Esophagus (tissue), 2 donors: Measurements from ENCODE around the gene ITIH5. TPM values are rescaled to one million over a fixed set of nuclear protein-coding genes. Genes with fewer than 3 reads are reported as not detected.

Source experiments
- H3K27ac ChIP-seq, 2 donors: one replicate each; pipeline ENCODE4 v1.5.1; 2013; ENCODE audit warnings: low read depth in 2 of 2, mild to moderate bottlenecking in 2 of 2, inconsistent platforms in 1 of 2, low read length in 1 of 2, moderate library complexity in 1 of 2
- H3K27me3 ChIP-seq, 2 donors: one replicate each; pipeline ENCODE4 v1.6.1; 2013; ENCODE audit warnings: low read length in 2 of 2, control low read depth in 1 of 2, mild to moderate bottlenecking in 1 of 2; ENCODE audit not compliant: insufficient read depth in 2 of 2, control insufficient read depth in 1 of 2
- H3K36me3 ChIP-seq, 2 donors: one replicate each; pipeline ENCODE4 v1.6.1; 2013; ENCODE audit warnings: low read length in 1 of 2; ENCODE audit not compliant: control insufficient read depth in 2 of 2, insufficient read depth in 2 of 2
- H3K4me1 ChIP-seq, 2 donors: one replicate each; pipeline ENCODE4 v1.6.1; 2013; ENCODE audit warnings: low read length in 1 of 2; ENCODE audit not compliant: control insufficient read depth in 2 of 2, insufficient read depth in 2 of 2
- H3K4me3 ChIP-seq, 2 donors: one replicate each; pipeline ENCODE4 v1.5.1; 2013; ENCODE audit warnings: low read length in 2 of 2, mild to moderate bottlenecking in 2 of 2, low read depth in 1 of 2, moderate library complexity in 1 of 2
- H3K9me3 ChIP-seq, 2 donors: one replicate each; pipeline ENCODE4 v1.6.1; 2013; ENCODE audit warnings: mild to moderate bottlenecking in 2 of 2, low read depth in 1 of 2, low read length in 1 of 2, moderate library complexity in 1 of 2; ENCODE audit not compliant: control insufficient read depth in 2 of 2, insufficient read depth in 1 of 2
- WGBS, 2 donors: extraction: QIAGEN DNeasy Blood & Tissue Kit; methylation state at CpG; one replicate each; pipeline ENCODE4 v1.1.7; 2013; 5-methylcytosine and 5-hydroxymethylcytosine counted together
- polyA plus RNA-seq, 2 donors: library from polyadenylated mRNA; stranded (reverse); fragments of 200-250 nt; gene quantifications; one replicate each; pipeline ENCODE4 v1.2.3, GENCODE V29; 2013
- donor health status: healthy with polysubstance abuse.
- donor health status: Bipolar disorder and iron deficiency.

Gene ITIH5
- polyA plus RNA-seq, 2 donors: 2.6 to 4.4 TPM

DNA sequence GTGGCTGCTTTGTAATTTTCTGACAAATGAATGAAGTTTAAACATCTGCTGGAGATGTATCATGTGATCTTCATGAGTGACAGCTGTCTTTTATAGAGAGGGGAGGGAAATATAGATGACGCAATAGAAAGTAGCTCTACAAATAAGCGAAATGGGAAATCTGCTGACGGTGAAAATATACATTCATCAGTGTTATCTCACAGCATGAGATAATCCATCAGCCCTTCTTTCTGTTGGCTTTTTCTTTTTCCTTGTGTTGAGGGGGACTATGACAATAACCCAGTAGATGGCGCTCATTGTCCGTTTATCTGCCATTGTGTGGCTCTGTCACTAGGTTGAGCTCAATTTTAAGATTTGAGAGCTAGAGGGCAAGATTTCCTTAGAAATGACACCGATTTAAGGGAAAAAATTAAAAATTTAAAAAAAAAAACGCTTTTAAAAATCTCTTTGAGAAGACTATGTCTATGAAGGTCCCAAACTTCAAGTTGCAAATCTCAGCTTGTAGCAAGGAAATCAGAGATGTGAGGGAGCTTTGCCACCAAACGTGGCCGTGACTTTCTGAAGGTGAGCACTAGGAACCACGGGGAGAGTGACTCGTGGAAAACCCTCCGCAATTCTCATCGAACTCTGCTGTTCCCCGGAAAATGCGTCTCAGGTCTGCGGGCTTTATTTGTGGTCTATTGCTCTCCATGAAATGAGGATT is 141.3 kb downstream of the ITIH5 start:
- no peaks in the 10 kb centered on the region for H3K4me1 ChIP-seq
- H3K36me3 ChIP-seq: peaks cover 0 to 2% of the 10 kb centered on the region in 2 donors
- H3K27ac ChIP-seq: no peak overlapping the region
- 41 to 42% methylated on average over 16 of the region's 16 CpGs for WGBS, 2 donors
- H3K4me3 ChIP-seq: no peak overlapping the region
- no peaks in the 10 kb centered on the region for H3K9me3 ChIP-seq
- H3K27me3 ChIP-seq: peaks cover 0 to 5% of the 10 kb centered on the region in 2 donors

DNA sequence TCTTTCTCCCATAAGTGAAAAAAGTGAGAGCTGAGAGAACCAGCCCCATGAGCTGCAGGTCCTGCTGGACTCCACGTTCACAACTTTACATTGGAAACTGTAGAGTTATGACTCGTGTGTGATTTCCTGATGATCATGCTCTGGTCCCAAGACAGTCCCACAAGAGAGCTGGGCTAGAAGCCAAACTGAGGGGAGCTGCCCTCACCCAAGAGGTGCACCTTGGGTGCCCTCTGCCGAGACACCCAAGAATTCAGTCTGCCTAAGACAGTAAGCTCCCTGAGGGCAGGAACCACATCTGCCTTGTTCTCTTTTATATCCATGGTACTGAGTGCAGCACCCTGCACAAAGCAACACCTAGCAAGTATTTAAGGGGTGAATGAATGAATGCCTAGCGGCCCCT is 143.1 kb downstream of the ITIH5 start:
- WGBS, 2 donors: 53 to 60% methylated on average over 4 of the region's 4 CpGs
- Histone ChIP-seq H3K36me3 (peaks cover 0 to 2% of the 10 kb centered on the region in 2 donors), H3K4me3 (no peak overlapping the region), H3K4me1 (no peaks in the 10 kb centered on the region), H3K9me3 (no peaks in the 10 kb centered on the region), H3K27ac (no peak overlapping the region), H3K27me3 (peaks cover 0 to 5% of the 10 kb centered on the region in 2 donors)

DNA sequence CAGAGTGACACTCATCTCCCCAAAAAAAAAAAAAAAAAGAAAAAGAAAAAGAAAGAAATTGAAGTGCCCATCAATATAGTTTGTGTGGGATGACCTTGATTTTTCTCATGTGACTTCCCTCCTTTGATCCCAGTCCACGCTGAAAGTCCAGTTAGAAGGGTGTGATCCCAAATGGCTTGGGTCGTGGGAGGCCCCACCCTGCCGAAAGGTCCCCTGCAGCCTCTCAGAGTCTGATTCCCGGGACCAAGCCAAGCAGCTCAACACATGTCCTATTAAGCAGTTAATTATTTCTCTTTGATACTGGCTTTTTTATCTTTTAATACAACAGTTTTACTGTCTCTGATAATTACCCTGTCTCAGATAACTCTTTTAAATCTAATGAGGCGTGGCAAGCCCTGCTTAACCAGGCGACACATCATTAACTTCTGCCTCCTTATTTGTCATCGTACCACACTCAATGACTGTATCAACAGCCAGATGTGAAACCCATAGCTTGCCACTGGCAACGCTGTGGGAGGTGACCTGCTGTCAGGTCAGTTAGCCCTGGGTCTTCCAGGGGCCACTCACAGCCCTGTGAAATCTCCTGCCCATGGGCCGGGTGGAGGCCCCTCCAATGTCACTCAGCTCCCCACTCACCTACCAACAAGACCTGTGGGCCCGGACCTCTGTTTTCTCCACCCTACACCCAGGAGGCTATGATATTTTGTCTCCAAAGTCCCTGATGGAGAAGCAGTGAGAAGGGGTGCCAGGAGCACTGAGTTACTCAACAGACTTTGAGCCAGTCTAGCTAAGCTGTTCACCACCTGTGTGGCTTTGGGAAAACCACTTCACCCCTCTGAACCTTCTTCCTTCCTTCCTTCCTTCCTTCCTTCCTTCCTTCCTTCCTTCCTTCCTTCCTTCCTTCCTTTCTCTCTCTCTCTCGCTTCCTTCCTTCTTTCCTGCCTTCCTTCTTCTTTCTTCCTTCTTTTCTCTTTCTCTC is 146.0 kb downstream of the ITIH5 start:
- no peak overlapping the region for H3K27ac ChIP-seq
- no peaks in the 10 kb centered on the region for H3K9me3 ChIP-seq
- peaks cover 0 to 2% of the 10 kb centered on the region in 2 donors for H3K36me3 ChIP-seq
- no peaks in the 10 kb centered on the region for H3K4me1 ChIP-seq
- WGBS, 2 donors: 53 to 58% methylated on average over 11 of the region's 11 CpGs
- no peak overlapping the region for H3K4me3 ChIP-seq
- no peaks in the 10 kb centered on the region for H3K27me3 ChIP-seq

DNA sequence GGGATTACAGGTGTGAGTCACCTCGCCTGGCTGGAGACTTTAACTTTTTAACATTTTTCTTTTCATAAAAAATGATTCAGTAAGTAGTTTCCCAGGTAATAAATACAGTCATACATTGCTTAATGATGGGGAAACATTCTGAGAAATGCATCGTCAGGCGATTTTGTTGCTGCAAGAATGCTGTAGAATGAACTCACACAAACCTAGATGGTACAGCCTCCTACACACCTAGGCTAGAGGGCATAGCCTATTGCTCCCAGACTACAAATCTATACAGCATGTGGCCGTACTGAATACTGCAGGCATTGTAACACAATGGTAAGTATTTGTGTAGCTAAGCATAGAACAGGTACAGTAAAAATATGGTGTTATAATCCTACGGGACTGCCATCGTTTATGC is 147.4 kb downstream of the ITIH5 start:
- 71 to 80% methylated on average over 6 of the region's 6 CpGs for WGBS, 2 donors
- no peaks in the 10 kb centered on the region for H3K4me1 ChIP-seq
- no peaks in the 10 kb centered on the region for H3K9me3 ChIP-seq
- peaks cover 0 to 2% of the 10 kb centered on the region in 2 donors for H3K36me3 ChIP-seq
- H3K27me3 ChIP-seq: no peaks in the 10 kb centered on the region
- no peak overlapping the region for H3K27ac ChIP-seq
- no peak overlapping the region for H3K4me3 ChIP-seq

DNA sequence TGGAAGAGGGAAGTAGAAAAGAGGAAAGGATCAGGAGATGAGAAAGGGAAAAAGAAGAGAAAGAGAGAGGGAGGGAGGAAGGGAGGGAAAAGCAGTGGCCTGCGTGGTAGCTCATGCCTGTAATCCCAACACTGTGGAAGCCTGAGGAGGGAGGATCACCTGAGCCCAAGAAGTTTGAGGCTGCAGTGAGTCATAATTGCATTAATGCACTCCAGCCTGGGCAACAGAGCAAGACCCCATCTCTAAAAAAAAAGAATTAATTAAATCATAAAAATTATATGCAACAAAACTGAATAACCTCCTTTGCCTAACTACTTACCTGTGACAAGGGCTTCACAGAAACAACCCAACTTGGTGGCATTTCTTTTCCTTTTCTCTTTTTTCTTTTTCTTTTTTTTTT is 148.1 kb downstream of the ITIH5 start:
- WGBS, 2 donors: 86 to 96% methylated on average over 1 of the region's 1 CpG
- H3K4me3 ChIP-seq: no peak overlapping the region
- H3K9me3 ChIP-seq: no peaks in the 10 kb centered on the region

DNA sequence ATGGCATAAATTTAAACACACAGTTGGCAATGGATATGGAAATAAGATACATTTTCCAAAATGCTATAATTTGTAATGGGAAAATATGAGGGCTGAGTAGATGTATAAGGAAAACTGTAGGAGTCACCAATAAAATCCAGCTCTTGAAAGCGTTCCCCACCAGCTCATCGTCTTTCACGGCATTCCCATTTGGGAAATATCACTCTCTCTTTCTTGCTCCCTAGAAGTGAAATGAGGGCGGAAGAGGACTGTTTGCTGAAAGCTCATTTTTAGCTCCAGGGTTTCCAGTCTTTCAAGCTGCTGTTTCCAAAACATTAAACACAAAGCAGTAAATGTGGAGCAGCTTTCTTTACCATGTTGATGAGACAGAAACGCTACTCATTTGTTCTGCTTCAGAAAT is 151.3 kb downstream of the ITIH5 start:
- peaks cover 0 to 2% of the 10 kb centered on the region in 2 donors for H3K4me1 ChIP-seq
- no peaks in the 10 kb centered on the region for H3K36me3 ChIP-seq
- no peaks in the 10 kb centered on the region for H3K27me3 ChIP-seq
- no peak overlapping the region for H3K4me3 ChIP-seq
- WGBS, 2 donors: 42 to 60% methylated on average over 5 of the region's 5 CpGs
- H3K9me3 ChIP-seq: no peaks in the 10 kb centered on the region
- H3K27ac ChIP-seq: no peak overlapping the region

More for the DNA sequence above, 148.1 kb downstream of the ITIH5 start:
- H3K27ac ChIP-seq: no peak overlapping the region
- H3K36me3 ChIP-seq: peaks cover 0 to 2% of the 10 kb centered on the region in 2 donors
- H3K4me1 ChIP-seq: no peaks in the 10 kb centered on the region
- no peaks in the 10 kb centered on the region for H3K27me3 ChIP-seq

DNA sequence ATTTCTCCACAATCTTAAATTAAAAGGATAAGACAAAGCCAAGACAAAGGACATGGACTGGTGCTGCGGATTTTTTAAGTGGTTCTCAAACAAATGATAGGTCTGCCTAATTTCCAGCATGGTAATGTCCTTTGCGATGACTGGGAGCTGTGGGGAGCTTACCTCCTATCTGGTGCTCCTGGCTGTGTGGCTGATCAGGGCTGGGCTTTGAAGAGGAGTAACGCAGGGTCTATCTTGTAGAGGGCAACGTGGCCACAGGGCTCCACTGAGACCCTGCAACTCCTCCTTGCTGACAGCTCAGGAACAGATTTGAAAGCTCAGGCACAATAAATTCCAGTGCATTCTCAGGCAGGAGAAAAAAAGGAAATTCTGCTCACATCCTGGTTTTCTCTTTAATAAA is 152.8 kb downstream of the ITIH5 start:
- Histone ChIP-seq H3K27me3 (no peaks in the 10 kb centered on the region), H3K4me3 (no peak overlapping the region), H3K9me3 (no peaks in the 10 kb centered on the region), H3K27ac (no peak overlapping the region), H3K36me3 (no peaks in the 10 kb centered on the region), H3K4me1 (peaks cover 0 to 2% of the 10 kb centered on the region in 2 donors)
- 49 to 77% methylated on average over 4 of the region's 4 CpGs for WGBS, 2 donors

DNA sequence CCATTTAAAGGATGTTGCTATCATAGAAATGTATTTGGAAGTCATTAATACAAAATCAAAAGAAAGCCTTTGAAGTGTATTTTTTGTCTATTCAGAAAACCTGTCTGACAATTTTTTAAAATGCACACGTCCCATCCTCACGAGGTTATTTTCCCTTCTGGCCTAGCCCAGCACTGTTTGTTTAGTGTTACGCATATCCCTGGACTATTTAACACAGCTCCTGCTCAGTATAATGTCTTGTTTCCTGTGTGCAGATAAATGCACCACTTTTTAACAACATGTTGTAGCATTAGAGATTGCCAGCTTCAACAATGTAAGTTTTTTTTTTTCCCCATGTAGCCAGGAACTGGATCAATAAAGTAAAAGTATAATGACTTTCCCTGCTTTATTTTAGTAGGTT is 153.3 kb downstream of the ITIH5 start:
- H3K9me3 ChIP-seq: no peaks in the 10 kb centered on the region
- no peaks in the 10 kb centered on the region for H3K27me3 ChIP-seq
- H3K36me3 ChIP-seq: no peaks in the 10 kb centered on the region
- H3K4me3 ChIP-seq: no peak overlapping the region
- WGBS, 2 donors: 50 to 66% methylated on average over 3 of the region's 3 CpGs
- H3K4me1 ChIP-seq: peaks cover 0 to 2% of the 10 kb centered on the region in 2 donors
- H3K27ac ChIP-seq: no peak overlapping the region

DNA sequence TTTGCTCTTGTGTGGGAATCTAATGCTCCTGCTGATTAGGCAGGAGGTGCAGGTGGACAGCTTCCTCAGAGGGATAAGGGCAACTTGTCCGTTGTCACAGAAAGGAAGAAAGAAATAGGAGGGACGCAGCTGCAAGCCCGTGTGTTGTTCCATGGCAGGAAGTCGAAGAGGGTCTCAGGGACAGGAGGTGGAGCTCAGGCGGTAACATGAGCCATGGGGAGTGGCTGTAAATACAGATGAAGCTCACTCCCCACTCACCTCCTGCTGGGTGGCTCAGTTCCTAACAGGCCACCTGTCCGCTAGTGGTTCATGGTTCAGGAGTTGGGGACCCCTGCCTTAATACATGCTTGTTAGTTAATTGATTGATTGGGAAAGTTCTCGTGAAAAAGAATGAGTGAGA is 154.3 kb downstream of the ITIH5 start:
- Histone ChIP-seq H3K27me3 (no peaks in the 10 kb centered on the region), H3K27ac (no peak overlapping the region), H3K4me1 (peaks cover 0 to 2% of the 10 kb centered on the region in 2 donors), H3K36me3 (no peaks in the 10 kb centered on the region), H3K9me3 (no peaks in the 10 kb centered on the region), H3K4me3 (no peak overlapping the region)
- WGBS, 2 donors: 56 to 73% methylated on average over 7 of the region's 7 CpGs
